Lower lobe of right lung (tissue), 2 donors: ENCODE measurements around the gene VDR. TPM values are rescaled to one million over a fixed set of nuclear protein-coding genes. Genes with fewer than 3 reads are reported as not detected.

ENCODE experiments used
- ATAC-seq, 2 donors: fragments of 200-7000 bp; cut with Tn5 transposase; one replicate each; pipeline ENCODE4 v1.9.1; 2020 to 2022; ENCODE audit warnings: mild to moderate bottlenecking in 2 of 2, moderate library complexity in 2 of 2
- DNase-seq: peaks from one replicate; pipeline ENCODE4 v3.0.0-alpha.2; 2020
- H3K27ac ChIP-seq: fragments of 200-600 bp; one replicate; pipeline ENCODE4 v1.8.0; 2022
- H3K27me3 ChIP-seq: fragments of 200-600 bp; one replicate; pipeline ENCODE4 v1.8.0; 2022; ENCODE audit warnings: low read depth
- H3K36me3 ChIP-seq: fragments of 200-600 bp; one replicate; pipeline ENCODE4 v1.8.0; 2022; ENCODE audit warnings: mild to moderate bottlenecking
- H3K4me1 ChIP-seq: fragments of 200-600 bp; one replicate; pipeline ENCODE4 v1.8.0; 2022
- H3K4me3 ChIP-seq: fragments of 200-600 bp; one replicate; pipeline ENCODE4 v1.8.0; 2022; ENCODE audit warnings: mild to moderate bottlenecking
- H3K9me3 ChIP-seq: fragments of 200-600 bp; one replicate; pipeline ENCODE4 v1.8.0; 2022
- CTCF ChIP-seq: fragments of 200-600 bp; IDR thresholded peaks from one replicate; pipeline ENCODE4 v1.8.0; 2022; ENCODE audit warnings: antibody characterized with exemption, mild to moderate bottlenecking
- intact Hi-C: fragments of 100-400 bp; cut with DNase I; formaldehyde crosslinking; loops from one replicate; pipeline ENCODE4 v1.11.0; 2022
- total RNA-seq: library from RNA; stranded (reverse); fragmentation: NEBNext Ultra II Directional; extraction: Animal tissue kit (Norgen Biotek cat#: 25700); gene quantifications from one replicate; pipeline ENCODE4 v1.2.1, GENCODE V29; 2021
- donor health status: DM: no; HTN: yes; CAD: no; lungs with severe emphysema.

The VDR gene
- total RNA-seq, 1 donor from 2014 or later: 24.3 TPM

DNA sequence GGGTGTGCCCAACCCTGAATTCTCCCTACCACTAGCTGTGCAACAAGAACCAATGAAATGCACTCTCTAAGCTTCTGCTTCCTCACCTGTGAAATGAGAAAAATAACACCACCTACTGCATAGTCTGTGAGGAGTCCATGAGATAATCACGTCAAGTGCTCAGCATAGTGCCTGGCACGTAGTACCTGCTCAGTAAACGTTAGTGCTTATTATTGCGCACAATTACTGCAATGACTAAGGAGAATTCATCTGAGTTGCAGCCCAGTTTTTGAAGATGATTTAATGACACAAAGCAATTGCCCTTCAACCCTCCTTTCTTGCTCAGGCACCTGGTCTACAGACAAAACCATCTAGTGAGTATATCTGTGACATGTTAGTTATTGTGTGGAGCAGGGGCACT lies 8.8 kb downstream of the VDR start:
- no peak for ATAC-seq
- peaks cover 34% of the 10 kb centered on the region for H3K4me1 ChIP-seq

DNA sequence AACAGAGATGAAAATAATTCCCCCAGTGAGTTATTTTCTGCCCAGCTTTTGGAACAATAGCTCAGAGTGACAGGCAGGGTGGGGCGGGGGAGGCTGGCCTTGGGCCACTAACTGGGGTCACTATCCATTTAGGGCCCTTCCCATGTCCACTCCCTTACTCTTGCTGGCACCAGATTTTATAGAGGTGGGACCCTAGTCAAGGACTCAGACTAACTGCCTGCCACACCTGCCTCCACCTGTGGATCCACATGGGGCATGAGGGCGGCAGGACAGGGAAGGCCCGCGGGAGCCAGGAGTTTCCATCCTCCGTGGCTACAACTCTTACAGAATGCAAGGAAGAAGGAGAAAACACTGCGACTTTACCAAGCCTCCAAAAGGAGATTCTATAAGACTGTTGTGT lies 10.1 kb downstream of the VDR start:
- Histone ChIP-seq H3K4me1 (peaks cover 20% of the 10 kb centered on the region), H3K9me3 (no peaks in the 10 kb centered on the region), H3K36me3 (no peaks in the 10 kb centered on the region), H3K4me3 (no peak overlapping the region), H3K27ac (no peak overlapping the region), H3K27me3 (no peaks in the 10 kb centered on the region)
- ATAC-seq (no peak), DNase-seq (no peak)
- TF ChIP-seq CTCF: no peak
- intact Hi-C loops: no loop called here

More for the DNA sequence above, 8.8 kb downstream of the VDR start:
- DNase-seq: no peak
- no peak overlapping the region for H3K4me3 ChIP-seq
- H3K27me3 ChIP-seq: no peaks in the 10 kb centered on the region
- TF ChIP-seq CTCF: no peak
- H3K36me3 ChIP-seq: no peaks in the 10 kb centered on the region
- H3K9me3 ChIP-seq: no peaks in the 10 kb centered on the region
- intact Hi-C loops: no loop called here
- H3K27ac ChIP-seq: no peak overlapping the region

DNA sequence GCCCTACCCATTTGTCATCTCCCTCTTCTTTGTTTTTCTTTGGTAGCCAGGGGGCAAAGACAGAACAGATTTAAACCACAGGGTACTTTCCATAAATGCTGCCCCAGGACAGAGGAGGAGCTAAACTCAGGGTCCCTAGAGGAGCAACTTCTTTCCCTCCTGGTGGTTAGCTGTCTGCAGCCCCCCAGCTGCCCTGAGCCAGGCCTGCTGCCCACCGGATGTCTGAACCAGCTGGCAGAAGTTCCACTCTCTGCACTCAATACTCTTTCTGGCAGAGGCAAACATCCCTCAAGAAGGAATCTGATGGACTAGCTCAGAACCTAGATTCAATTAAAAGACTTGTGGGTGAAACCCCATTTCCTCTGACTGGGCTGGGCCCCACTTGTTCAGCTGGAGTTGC lies 10.7 kb downstream of the VDR start:
- TF ChIP-seq CTCF: no peak
- H3K4me3 ChIP-seq: no peak overlapping the region
- no peaks in the 10 kb centered on the region for H3K9me3 ChIP-seq
- ATAC-seq: no peak
- H3K36me3 ChIP-seq: no peaks in the 10 kb centered on the region
- DNase-seq: no peak
- H3K4me1 ChIP-seq: peaks cover 17% of the 10 kb centered on the region
- H3K27ac ChIP-seq: no peak overlapping the region
- intact Hi-C loops: no loop called here
- H3K27me3 ChIP-seq: no peaks in the 10 kb centered on the region

DNA sequence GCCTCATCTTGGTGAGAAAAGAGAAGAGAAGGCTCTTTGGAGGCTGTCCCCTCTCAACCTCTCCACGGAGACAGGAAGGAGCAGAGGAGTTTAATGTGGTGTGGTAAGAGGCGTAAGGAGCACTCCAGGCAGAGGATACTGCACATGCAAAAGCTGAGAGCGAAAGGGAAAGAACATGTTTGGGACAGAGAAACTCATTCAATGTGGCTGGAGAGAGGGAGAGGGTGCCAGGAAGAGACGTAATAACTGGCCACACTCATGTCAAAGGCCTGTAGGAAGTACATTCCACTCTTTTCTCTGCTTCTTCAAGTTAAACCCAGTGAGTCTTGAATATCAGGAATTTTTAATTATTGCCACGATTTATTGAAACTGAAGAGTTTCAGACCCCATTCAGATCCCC lies 12.0 kb downstream of the VDR start:
- TF ChIP-seq CTCF: no peak
- ATAC-seq: peak; percentile 54 to 57
- no peak for DNase-seq
- Histone ChIP-seq H3K4me1 (peaks cover 17% of the 10 kb centered on the region), H3K27ac (no peak overlapping the region), H3K36me3 (no peaks in the 10 kb centered on the region), H3K9me3 (no peaks in the 10 kb centered on the region), H3K27me3 (no peaks in the 10 kb centered on the region), H3K4me3 (no peak overlapping the region)
- intact Hi-C loops: no loop called here

- DNase-seq (no peak), ATAC-seq (no peak)
- no peak for TF ChIP-seq CTCF
- Histone ChIP-seq H3K9me3 (no peaks in the 10 kb centered on the region), H3K36me3 (no peaks in the 10 kb centered on the region), H3K27me3 (no peaks in the 10 kb centered on the region), H3K4me1 (peaks cover 12% of the 10 kb centered on the region), H3K4me3 (no peak overlapping the region), H3K27ac (no peak overlapping the region)
- intact Hi-C loops: no loop called here
Measured at GRCh38 chr12:47891356-47891755, 13.4 kb downstream of the VDR start.

- no peaks in the 10 kb centered on the region for H3K9me3 ChIP-seq
- H3K36me3 ChIP-seq: no peaks in the 10 kb centered on the region
- ATAC-seq: peak; percentile 55 to 82
- peaks cover 25% of the 10 kb centered on the region for H3K4me1 ChIP-seq
- DNase-seq: no peak
- H3K27me3 ChIP-seq: no peaks in the 10 kb centered on the region
- no peak overlapping the region for H3K4me3 ChIP-seq
- intact Hi-C loops: no loop called here
- TF ChIP-seq CTCF: no peak
- peak overlapping the region; percentile 31 for H3K27ac ChIP-seq
Measured at GRCh38 chr12:47889040-47889439, 15.8 kb downstream of the VDR start.
